ENCODE results near the gene TMED6. TPM values are rescaled to one million over a fixed set of nuclear protein-coding genes. Genes with fewer than 3 reads are reported as not detected.

Gene TMED6
- total RNA-seq, 1 donor, result 0.36 TPM

DNA sequence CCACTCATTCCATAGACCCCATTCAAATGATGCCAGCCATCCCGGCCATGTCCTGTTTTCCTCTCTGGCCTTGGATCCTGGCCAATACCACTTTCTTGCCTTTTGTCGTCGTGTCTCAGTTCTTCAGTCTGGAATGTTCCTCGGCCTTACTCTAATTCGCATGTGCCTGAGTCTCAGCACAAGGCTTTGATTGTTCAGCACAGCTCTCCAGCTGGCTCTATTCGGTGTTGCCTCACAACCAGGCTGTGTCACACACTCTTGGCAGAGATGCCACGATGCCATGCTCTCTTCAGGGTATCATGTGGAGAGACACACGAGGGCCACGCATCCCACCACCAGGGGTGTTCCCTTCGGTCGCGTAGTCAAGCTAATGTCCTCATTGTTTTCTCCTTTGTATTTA, 42.3 kb downstream of the TMED6 start:
- TF ChIP-seq, protein P1, sequence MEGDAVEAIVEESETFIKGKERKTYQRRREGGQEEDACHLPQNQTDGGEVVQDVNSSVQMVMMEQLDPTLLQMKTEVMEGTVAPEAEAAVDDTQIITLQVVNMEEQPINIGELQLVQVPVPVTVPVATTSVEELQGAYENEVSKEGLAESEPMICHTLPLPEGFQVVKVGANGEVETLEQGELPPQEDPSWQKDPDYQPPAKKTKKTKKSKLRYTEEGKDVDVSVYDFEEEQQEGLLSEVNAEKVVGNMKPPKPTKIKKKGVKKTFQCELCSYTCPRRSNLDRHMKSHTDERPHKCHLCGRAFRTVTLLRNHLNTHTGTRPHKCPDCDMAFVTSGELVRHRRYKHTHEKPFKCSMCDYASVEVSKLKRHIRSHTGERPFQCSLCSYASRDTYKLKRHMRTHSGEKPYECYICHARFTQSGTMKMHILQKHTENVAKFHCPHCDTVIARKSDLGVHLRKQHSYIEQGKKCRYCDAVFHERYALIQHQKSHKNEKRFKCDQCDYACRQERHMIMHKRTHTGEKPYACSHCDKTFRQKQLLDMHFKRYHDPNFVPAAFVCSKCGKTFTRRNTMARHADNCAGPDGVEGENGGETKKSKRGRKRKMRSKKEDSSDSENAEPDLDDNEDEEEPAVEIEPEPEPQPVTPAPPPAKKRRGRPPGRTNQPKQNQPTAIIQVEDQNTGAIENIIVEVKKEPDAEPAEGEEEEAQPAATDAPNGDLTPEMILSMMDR (IDR thresholded peaks at IDR 0.05; ENCODE audit: insufficient read depth, low read length), result no peak
- DNase-seq (ENCODE audit: low read depth), result no peak
- H3K4me3 ChIP-seq (ENCODE audit: low read depth, low read length), result no peak overlapping the region

DNA sequence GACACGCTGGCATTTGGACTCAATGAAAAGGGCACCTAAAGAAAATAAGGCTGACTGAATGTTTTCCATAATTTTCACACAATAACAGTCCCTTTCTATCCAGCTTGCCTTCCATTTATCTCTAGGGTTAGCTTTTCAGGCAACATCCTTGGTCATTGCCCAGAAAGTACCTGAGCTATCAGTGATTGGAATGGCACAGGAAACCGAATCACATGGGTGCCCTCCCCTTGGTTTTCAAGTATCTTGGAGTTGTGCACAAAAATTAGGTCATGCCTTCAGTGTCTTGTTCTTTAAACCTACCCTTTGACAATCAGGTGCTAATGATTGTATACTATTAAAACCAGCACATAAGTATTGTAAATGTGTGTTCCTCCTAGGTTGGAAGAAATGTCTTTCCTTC, 43.7 kb downstream of the TMED6 start:
- TF ChIP-seq, protein P1 (IDR thresholded peaks at IDR 0.05; ENCODE audit: insufficient read depth, low read length), result no peak
- DNase-seq (ENCODE audit: low read depth), result no peak

DNA sequence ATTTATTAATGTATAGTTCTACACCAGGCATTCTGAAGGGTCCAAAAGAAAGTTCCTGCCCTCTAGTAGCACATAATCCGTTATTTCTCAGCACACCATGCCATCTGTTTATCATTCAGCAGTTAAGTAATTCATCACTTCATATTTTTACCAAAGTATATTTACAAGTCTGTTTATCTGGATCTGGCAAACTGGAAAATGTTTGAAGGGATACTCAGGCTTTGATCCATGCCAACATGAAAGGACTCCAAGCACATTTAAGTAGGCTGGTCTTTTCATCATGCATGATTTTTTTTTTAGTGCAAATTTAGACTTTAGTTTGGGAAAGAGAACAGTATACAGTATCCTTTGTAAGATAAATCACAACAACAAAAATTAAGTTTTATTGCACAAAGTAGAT, 44.5 kb downstream of the TMED6 start:
- DNase-seq (ENCODE audit: low read depth), result no peak
- TF ChIP-seq, protein P1 (IDR thresholded peaks at IDR 0.05; ENCODE audit: insufficient read depth, low read length), result no peak
- no peak overlapping the region for H3K4me3 ChIP-seq (ENCODE audit: low read depth, low read length)

More for the DNA sequence above, 43.7 kb downstream of the TMED6 start:
- H3K4me3 ChIP-seq (ENCODE audit: low read depth, low read length), result no peak overlapping the region

DNA sequence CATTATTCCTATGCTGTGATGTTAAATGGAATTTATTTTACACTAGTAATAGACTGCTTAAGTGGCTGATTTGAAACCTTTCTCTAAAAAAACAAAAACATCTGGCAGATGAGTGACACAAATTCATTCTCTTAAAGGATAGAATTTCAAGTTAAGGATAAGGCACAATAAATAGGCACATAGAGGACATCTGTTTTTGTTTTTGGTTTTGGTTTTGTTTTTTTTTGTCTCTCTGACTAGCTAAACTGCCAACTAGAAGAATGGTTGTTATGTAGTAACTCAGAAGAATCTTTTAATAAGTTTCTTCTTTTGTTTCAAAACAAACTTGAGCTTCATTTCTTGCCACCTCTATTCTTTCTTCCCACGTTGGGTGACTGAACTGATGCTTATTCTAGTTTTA, 45.6 kb downstream of the TMED6 start:
- DNase-seq (ENCODE audit: low read depth), result no peak
- H3K4me3 ChIP-seq (ENCODE audit: low read depth, low read length), result no peak overlapping the region
- TF ChIP-seq, protein P1 (IDR thresholded peaks at IDR 0.05; ENCODE audit: insufficient read depth, low read length), result no peak

DNA sequence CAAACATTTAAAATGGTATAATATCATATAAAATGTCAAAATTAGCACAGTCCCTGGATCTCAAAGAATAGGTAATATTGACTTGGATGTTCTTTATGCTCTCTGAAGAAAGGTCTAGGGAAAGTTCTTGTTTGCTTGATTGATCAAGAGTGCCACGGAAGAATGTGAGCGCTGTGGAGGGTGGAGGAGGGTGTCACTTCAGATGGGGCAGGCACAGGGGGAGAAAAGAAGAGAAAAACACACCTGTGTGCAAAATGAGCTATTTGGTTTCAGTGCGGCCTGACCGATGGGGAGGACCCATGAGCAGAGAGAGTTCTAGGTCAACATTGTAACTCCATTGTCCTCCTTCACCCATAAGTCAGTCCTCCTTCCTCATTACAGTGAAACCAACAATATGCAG, 49.3 kb downstream of the TMED6 start:
- no peak overlapping the region for H3K4me3 ChIP-seq (ENCODE audit: low read depth, low read length)
- TF ChIP-seq, protein P1 (IDR thresholded peaks at IDR 0.05; ENCODE audit: insufficient read depth, low read length), result no peak
- DNase-seq (ENCODE audit: low read depth), result no peak

DNA sequence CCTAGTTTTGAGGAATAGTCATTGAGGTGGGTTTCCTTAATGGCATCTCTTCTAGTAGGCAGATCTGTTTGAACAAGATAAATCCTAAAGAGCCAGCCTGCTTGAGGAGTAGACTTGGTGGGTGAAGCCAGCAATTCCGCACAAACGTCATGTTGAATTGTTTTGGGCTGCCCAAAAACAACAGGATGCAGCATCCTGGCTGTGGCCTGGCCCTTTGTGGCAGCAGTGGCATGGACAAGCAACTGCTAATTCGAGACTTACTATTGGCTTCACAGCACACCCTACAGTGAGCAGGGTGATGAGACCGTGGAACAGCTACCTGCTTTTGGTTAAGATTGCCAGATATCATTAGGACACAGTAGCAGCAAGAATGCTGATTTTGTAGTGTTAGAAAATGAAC, 49.7 kb downstream of the TMED6 start:
- no peak overlapping the region for H3K4me3 ChIP-seq (ENCODE audit: low read depth, low read length)
- no peak for DNase-seq (ENCODE audit: low read depth)
- TF ChIP-seq, protein P1 (IDR thresholded peaks at IDR 0.05; ENCODE audit: insufficient read depth, low read length), result no peak

DNA sequence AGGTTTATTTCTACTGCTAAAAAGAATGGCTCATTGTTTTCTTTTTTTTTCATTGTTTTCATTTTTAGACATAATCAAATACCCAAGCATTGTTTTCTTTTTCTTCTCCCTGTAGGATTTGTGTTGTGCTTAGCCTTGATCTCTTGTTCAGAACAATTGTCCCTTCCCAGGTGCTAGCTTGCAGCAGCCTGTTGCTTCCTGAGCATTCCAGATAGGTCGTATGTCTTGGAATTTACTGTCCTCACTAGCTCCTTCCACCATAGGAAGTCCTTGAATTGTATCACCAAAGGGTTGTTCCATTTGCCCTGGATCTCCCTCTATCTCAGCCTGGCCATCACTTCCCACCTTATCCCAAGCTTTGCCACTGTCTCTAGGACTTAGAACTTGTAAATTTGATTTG, 50.4 kb downstream of the TMED6 start:
- TF ChIP-seq, protein P1 (IDR thresholded peaks at IDR 0.05; ENCODE audit: insufficient read depth, low read length), result no peak
- H3K4me3 ChIP-seq (ENCODE audit: low read depth, low read length), result no peak overlapping the region
- DNase-seq (ENCODE audit: low read depth), result no peak
